Activated naive CD4-positive, alpha-beta T cell treated with anti-CD3 and anti-CD28 coated beads, Interleukin-2, amount 10 ng/mL, durations not matched to agents 7 days and 5 days (primary cell): Measurements from ENCODE around the gene MIEF1.

Experiments
- CTCF ChIA-PET: fragments of 350-600 bp; sonication (Branson Sonifier 250); formaldehyde crosslinking; loops from one replicate; lab custom pipeline; 2021; ENCODE audit warnings: antibody characterized with exemption; lab: Charles Lee
- DNase-seq: peaks from one replicate; pipeline ENCODE4 v3.0.0-alpha.2; 2020
- H3K27ac Mint-ChIP-seq: one replicate; pipeline ENCODE4 v1.8.0; 2021; ENCODE audit warnings: mild to moderate bottlenecking, moderate library complexity, mixed read lengths
- H3K27me3 Mint-ChIP-seq: one replicate; pipeline ENCODE4 v1.8.0; 2021; ENCODE audit warnings: mild to moderate bottlenecking, mixed read lengths
- H3K36me3 Mint-ChIP-seq: one replicate; pipeline ENCODE4 v1.8.0; 2021; ENCODE audit warnings: mixed read lengths
- H3K4me1 Mint-ChIP-seq: one replicate; pipeline ENCODE4 v1.8.0; 2021; ENCODE audit warnings: mixed read lengths
- H3K4me3 Mint-ChIP-seq: one replicate; pipeline ENCODE4 v1.8.0; 2021; ENCODE audit warnings: mild to moderate bottlenecking, moderate library complexity, mixed read lengths
- H3K9me3 Mint-ChIP-seq: one replicate; pipeline ENCODE4 v1.8.0; 2021; ENCODE audit warnings: mixed read lengths

Gene MIEF1

GRCh38 chr22:39475902-39476301 lies 26.2 kb upstream of the MIEF1 start:
- H3K9me3 Mint-ChIP-seq: no peaks in the 10 kb centered on the region
- no peak overlapping the region for H3K4me3 Mint-ChIP-seq
- no peak for DNase-seq
- H3K36me3 Mint-ChIP-seq: peaks cover 7% of the 10 kb centered on the region
- no peak overlapping the region for H3K27ac Mint-ChIP-seq
- H3K4me1 Mint-ChIP-seq: peaks cover 22% of the 10 kb centered on the region
- peaks cover 9% of the 10 kb centered on the region for H3K27me3 Mint-ChIP-seq
- CTCF ChIA-PET: interaction anchor here (0.9 to 1.8 kb wide), 2 partner anchors 18 to 20 kb away, joined by 4 read pairs; no protein-coding TSS in a partner anchor

- Mint-ChIP-seq H3K36me3 (peaks cover 7% of the 10 kb centered on the region), H3K4me3 (no peak overlapping the region), H3K27me3 (peaks cover 6% of the 10 kb centered on the region), H3K9me3 (no peaks in the 10 kb centered on the region), H3K4me1 (peaks cover 15% of the 10 kb centered on the region), H3K27ac (no peak overlapping the region)
- CTCF ChIA-PET: interaction anchor here (0.9 to 1.8 kb wide), 2 partner anchors 17 to 20 kb away, joined by 4 read pairs; no protein-coding TSS in a partner anchor
- DNase-seq: no peak
Measured at GRCh38 chr22:39476664-39477063, 25.4 kb upstream of the MIEF1 start.

- peaks cover 7% of the 10 kb centered on the region for H3K4me1 Mint-ChIP-seq
- peaks cover 7% of the 10 kb centered on the region for H3K36me3 Mint-ChIP-seq
- peaks cover 3% of the 10 kb centered on the region for H3K27me3 Mint-ChIP-seq
- CTCF ChIA-PET: interaction anchor here (1.9 kb wide), 1 partner anchor 19 kb away, joined by 4 read pairs; no protein-coding TSS in a partner anchor
- no peak overlapping the region for H3K27ac Mint-ChIP-seq
- DNase-seq: no peak
- H3K4me3 Mint-ChIP-seq: no peak overlapping the region
- no peaks in the 10 kb centered on the region for H3K9me3 Mint-ChIP-seq
Measured at GRCh38 chr22:39477542-39477941, 24.5 kb upstream of the MIEF1 start.

- peak; percentile 68 for DNase-seq
- Mint-ChIP-seq H3K9me3 (no peaks in the 10 kb centered on the region), H3K36me3 (peaks cover 5% of the 10 kb centered on the region), H3K4me1 (no peaks in the 10 kb centered on the region), H3K27ac (no peak overlapping the region), H3K4me3 (no peak overlapping the region), H3K27me3 (peaks cover under 1% of the 10 kb centered on the region)
- CTCF ChIA-PET: interaction anchor here (1.9 kb wide), 1 partner anchor 18 kb away, joined by 4 read pairs; no protein-coding TSS in a partner anchor
Measured at GRCh38 chr22:39478441-39478850, 23.6 kb upstream of the MIEF1 start.

- Mint-ChIP-seq H3K4me3 (no peak overlapping the region), H3K36me3 (peaks cover 5% of the 10 kb centered on the region), H3K27me3 (peaks cover 4% of the 10 kb centered on the region), H3K4me1 (no peaks in the 10 kb centered on the region), H3K9me3 (no peaks in the 10 kb centered on the region), H3K27ac (no peak overlapping the region)
- CTCF ChIA-PET: interaction anchor here (1.9 kb wide), 1 partner anchor 17 kb away, joined by 4 read pairs; no protein-coding TSS in a partner anchor
- no peak for DNase-seq
Measured at GRCh38 chr22:39479254-39479653, 22.8 kb upstream of the MIEF1 start.

- CTCF ChIA-PET: no interaction called here
- peaks cover 5% of the 10 kb centered on the region for H3K36me3 Mint-ChIP-seq
Measured at GRCh38 chr22:39480557-39480956, 21.5 kb upstream of the MIEF1 start.

GRCh38 chr22:39481054-39481453 lies 21.0 kb upstream of the MIEF1 start:
- Mint-ChIP-seq H3K27me3 (peaks cover 10% of the 10 kb centered on the region), H3K9me3 (no peaks in the 10 kb centered on the region), H3K4me1 (no peaks in the 10 kb centered on the region), H3K36me3 (peaks cover 3% of the 10 kb centered on the region), H3K27ac (no peak overlapping the region), H3K4me3 (no peak overlapping the region)
- CTCF ChIA-PET: no interaction called here
- DNase-seq: no peak

More at GRCh38 chr22:39480557-39480956, 21.5 kb upstream of the MIEF1 start:
- Mint-ChIP-seq H3K27ac (no peak overlapping the region), H3K27me3 (peaks cover 10% of the 10 kb centered on the region), H3K4me3 (no peak overlapping the region), H3K9me3 (no peaks in the 10 kb centered on the region), H3K4me1 (no peaks in the 10 kb centered on the region)
- DNase-seq: no peak

- no peaks in the 10 kb centered on the region for H3K4me1 Mint-ChIP-seq
- H3K27me3 Mint-ChIP-seq: peaks cover 10% of the 10 kb centered on the region
- H3K4me3 Mint-ChIP-seq: no peak overlapping the region
- H3K9me3 Mint-ChIP-seq: no peaks in the 10 kb centered on the region
- no peak for DNase-seq
- CTCF ChIA-PET: interaction anchor here (0.6 to 0.9 kb wide), 2 partner anchors 15 to 46 kb away, joined by 3 read pairs; no protein-coding TSS in a partner anchor
- H3K36me3 Mint-ChIP-seq: peaks cover 3% of the 10 kb centered on the region
- H3K27ac Mint-ChIP-seq: no peak overlapping the region
Measured at GRCh38 chr22:39481595-39481994, 20.5 kb upstream of the MIEF1 start.

- no peak overlapping the region for H3K27ac Mint-ChIP-seq
- no peak overlapping the region for H3K4me3 Mint-ChIP-seq
- peaks cover 10% of the 10 kb centered on the region for H3K27me3 Mint-ChIP-seq
- H3K9me3 Mint-ChIP-seq: no peaks in the 10 kb centered on the region
- peaks cover 4% of the 10 kb centered on the region for H3K36me3 Mint-ChIP-seq
- no peaks in the 10 kb centered on the region for H3K4me1 Mint-ChIP-seq
- DNase-seq: no peak
- CTCF ChIA-PET: interaction anchor here (0.9 to 1.8 kb wide), 3 partner anchors 11 to 83 kb away, joined by 3 to 6 read pairs (median 3); partner anchors contain the start of gene TAB1
Measured at GRCh38 chr22:39482768-39483167, 19.3 kb upstream of the MIEF1 start.

GRCh38 chr22:39486951-39487825 lies 14.9 kb upstream of the MIEF1 start:
- Mint-ChIP-seq H3K4me1 (peaks cover 10% of the 10 kb centered on the region), H3K27me3 (peaks cover 14% of the 10 kb centered on the region), H3K4me3 (no peak overlapping the region), H3K9me3 (no peaks in the 10 kb centered on the region), H3K27ac (no peak overlapping the region), H3K36me3 (peaks cover 6% of the 10 kb centered on the region)
- DNase-seq: no peak
- CTCF ChIA-PET: no interaction called here

GRCh38 chr22:39487826-39488520 lies 14.1 kb upstream of the MIEF1 start:
- H3K36me3 Mint-ChIP-seq: peaks cover 6% of the 10 kb centered on the region
- CTCF ChIA-PET: interaction anchor here (0.8 kb wide), 1 partner anchor 8 kb away, joined by 3 read pairs; no protein-coding TSS in a partner anchor

GRCh38 chr22:39488563-39489083 lies 13.5 kb upstream of the MIEF1 start:
- no peak overlapping the region for H3K27ac Mint-ChIP-seq
- H3K4me3 Mint-ChIP-seq: no peak overlapping the region
- peaks cover 12% of the 10 kb centered on the region for H3K27me3 Mint-ChIP-seq
- no peaks in the 10 kb centered on the region for H3K9me3 Mint-ChIP-seq
- peaks cover 6% of the 10 kb centered on the region for H3K36me3 Mint-ChIP-seq
- CTCF ChIA-PET: interaction anchor here (0.8 kb wide), 1 partner anchor 8 kb away, joined by 3 read pairs; no protein-coding TSS in a partner anchor
- DNase-seq: no peak
- peaks cover 13% of the 10 kb centered on the region for H3K4me1 Mint-ChIP-seq

More at GRCh38 chr22:39487826-39488520, 14.1 kb upstream of the MIEF1 start:
- Mint-ChIP-seq H3K27ac (no peak overlapping the region), H3K4me1 (peaks cover 10% of the 10 kb centered on the region), H3K4me3 (no peak overlapping the region), H3K9me3 (no peaks in the 10 kb centered on the region), H3K27me3 (peaks cover 14% of the 10 kb centered on the region)
- no peak for DNase-seq

GRCh38 chr22:39489094-39490068 lies 12.7 kb upstream of the MIEF1 start:
- Mint-ChIP-seq H3K36me3 (peaks cover 6% of the 10 kb centered on the region), H3K27ac (no peak overlapping the region), H3K4me1 (peaks cover 13% of the 10 kb centered on the region)

More at GRCh38 chr22:39489094-39490068, 12.7 kb upstream of the MIEF1 start:
- no peak overlapping the region for H3K4me3 Mint-ChIP-seq
- H3K9me3 Mint-ChIP-seq: no peaks in the 10 kb centered on the region
- CTCF ChIA-PET: interaction anchor here (1.4 to 10.6 kb wide), 5 partner anchors 25 to 90 kb away, joined by 3 to 216 read pairs (median 4); partner anchors contain the start of genes ATF4, RPS19BP1 and TAB1
- DNase-seq: no peak
- peaks cover 10% of the 10 kb centered on the region for H3K27me3 Mint-ChIP-seq
